GM12878 (cell line): ENCODE measurements around the gene PRRX1. TPM values are rescaled to one million over a fixed set of nuclear protein-coding genes. Genes with fewer than 3 reads are reported as not detected.

Experiments
- ATAC-seq: fragments of 200-7000 bp; cut with Tn5 transposase; 3 replicates; pipeline ENCODE4 v1.9.1; 2020; ENCODE audit warnings: mild to moderate bottlenecking, moderate library complexity
- BruUV-seq: library from RNA; stranded (reverse); fragments of 400-500 nt; replicated peaks from 2 replicates; lab custom pipeline; 2021; lab: Mats Ljungman, UMichigan
- CTCF ChIA-PET: fragments of 300-600 bp; sonication (Branson Sonifier 250); formaldehyde crosslinking; extraction: SDS; loops from one replicate; lab custom pipeline; 2021; ENCODE audit warnings: inconsistent platforms; lab: Yijun Ruan, JAX
- POLR2A ChIA-PET: fragments of 350-600 bp; formaldehyde crosslinking; extraction: SDS; loops from one replicate; lab custom pipeline; 2021; ENCODE audit warnings: inconsistent platforms; lab: Charles Lee
- RAD21 ChIA-PET: fragments of 300-600 bp; sonication (Branson Sonifier 250); formaldehyde crosslinking; loops from one replicate; lab custom pipeline; 2023; ENCODE audit warnings: antibody characterized with exemption; ENCODE audit not compliant: unreplicated experiment; lab: Charles Lee
- SMC1A ChIA-PET: fragments of 300-600 bp; sonication (Branson Sonifier 250); formaldehyde crosslinking; loops from one replicate; lab custom pipeline; 2023; ENCODE audit not compliant: unreplicated experiment, uncharacterized antibody; lab: Charles Lee
- DNase-seq: peaks from one replicate; pipeline ENCODE4 v3.0.0-alpha.2; 2011; ENCODE audit warnings: low read depth, low spot score
- FAIRE-seq: peaks from 3 replicates; lab custom pipeline; 2011; peaks lifted over from hg19 to GRCh38; lab: Jason Lieb, UNC
- H2AFZ ChIP-seq: 2 replicates; pipeline ENCODE4 v1.6.0; 2011; ENCODE audit warnings: low read depth, low read length, control low read depth; ENCODE audit not compliant: control insufficient read depth
- H3K27ac ChIP-seq: 2 replicates; pipeline ENCODE4 v1.5.1; 2011; ENCODE audit warnings: control low read depth; ENCODE audit not compliant: control insufficient read depth, insufficient read depth
- H3K27me3 ChIP-seq, 2 experiments: replicated peaks in 1 of 2; 2 replicates each; pipeline versions ENCODE4 v1.6.0 to v1.6.1; 2011; ENCODE audit warnings: low read length in 1 of 2; ENCODE audit not compliant: control insufficient read depth in 2 of 2, insufficient read depth in 2 of 2
- H3K36me3 ChIP-seq, 2 experiments: 2 replicates each; pipeline ENCODE4 v1.5.1; 2011; ENCODE audit warnings: low read length in 1 of 2; ENCODE audit not compliant: control insufficient read depth in 2 of 2, insufficient read depth in 2 of 2
- H3K4me1 ChIP-seq: 2 replicates; pipeline ENCODE4 v1.6.1; 2011; ENCODE audit warnings: mild to moderate bottlenecking, low read length, moderate library complexity, mixed read lengths; ENCODE audit not compliant: control insufficient read depth, insufficient read depth
- H3K4me2 ChIP-seq: 2 replicates; pipeline ENCODE4 v1.6.0; 2011; ENCODE audit warnings: control low read depth; ENCODE audit not compliant: control insufficient read depth, insufficient read depth
- H3K4me3 ChIP-seq: fragments of 200-600 bp; sonication (generic); 2 replicates; pipeline ENCODE4 v1.5.1; 2016
- H3K79me2 ChIP-seq: 2 replicates; pipeline ENCODE4 v1.6.0; 2011; ENCODE audit warnings: low read length; ENCODE audit not compliant: control insufficient read depth, insufficient read depth
- H3K9ac ChIP-seq: 2 replicates; pipeline ENCODE4 v1.8.0; 2011; ENCODE audit warnings: low read length, control low read depth, mixed read lengths; ENCODE audit not compliant: control insufficient read depth, insufficient read depth
- H3K9me3 ChIP-seq: replicated peaks from 3 replicates; pipeline ENCODE4 v1.5.1; 2011; ENCODE audit warnings: mild to moderate bottlenecking, low read length; ENCODE audit not compliant: control insufficient read depth, insufficient read depth
- H4K20me1 ChIP-seq: 2 replicates; pipeline ENCODE4 v1.6.0; 2011; ENCODE audit not compliant: control insufficient read depth, insufficient read depth
- ASH2L ChIP-seq: fragments of 300-600, 200-600 bp; sonication (generic); IDR thresholded peaks from 2 replicates; pipeline ENCODE4 v1.6.1; 2017; ENCODE audit warnings: low read depth, mild to moderate bottlenecking, borderline replicate concordance
- BACH1 ChIP-seq: fragments of 450-650 bp; IDR thresholded peaks from 2 replicates; pipeline ENCODE4 v1.6.1; 2017; ENCODE audit warnings: mild to moderate bottlenecking, borderline replicate concordance
- CREB1 ChIP-seq: IDR thresholded peaks from 2 replicates; pipeline ENCODE4 v1.6.1; 2012; ENCODE audit warnings: low read depth, mild to moderate bottlenecking, inconsistent platforms
- CREM ChIP-seq: IDR thresholded peaks from 2 replicates; pipeline ENCODE4 v1.6.1; 2014; ENCODE audit warnings: antibody characterized with exemption, low read depth
- FOXK2 ChIP-seq: fragments of 450-650 bp; IDR thresholded peaks from 2 replicates; pipeline ENCODE4 v1.6.1; 2017; ENCODE audit warnings: mild to moderate bottlenecking, moderate library complexity
- FOXM1 ChIP-seq: IDR thresholded peaks from 2 replicates; pipeline ENCODE4 v1.6.1; 2012; ENCODE audit warnings: low read depth, mild to moderate bottlenecking, inconsistent platforms, low read length, moderate library complexity
- KAT2A ChIP-seq: conservative IDR thresholded peaks from 2 replicates; pipeline ENCODE4 v1.6.1; 2011; ENCODE audit warnings: low read depth, low read length; ENCODE audit not compliant: control insufficient read depth
- NBN ChIP-seq: fragments of 450-650 bp; IDR thresholded peaks from 2 replicates; pipeline ENCODE4 v1.6.1; 2016
- POLR2AphosphoS5 ChIP-seq: IDR thresholded peaks from 2 replicates; pipeline ENCODE4 v1.6.1; 2011; ENCODE audit warnings: mild to moderate bottlenecking, low read length, inconsistent platforms
- RAD21 ChIP-seq: IDR thresholded peaks from 2 replicates; pipeline ENCODE4 v1.6.1; 2011; ENCODE audit warnings: mild to moderate bottlenecking, low read depth, low read length, moderate library complexity; ENCODE audit not compliant: insufficient read depth
- RUNX3 ChIP-seq: IDR thresholded peaks from 2 replicates; pipeline ENCODE4 v1.6.1; 2012; ENCODE audit warnings: low read length, inconsistent platforms
- SIX5 ChIP-seq: IDR thresholded peaks from 2 replicates; pipeline ENCODE4 v1.6.1; 2011; ENCODE audit warnings: mild to moderate bottlenecking, low read depth, low read length, moderate library complexity; ENCODE audit not compliant: severe bottlenecking
- SMAD5 ChIP-seq: IDR thresholded peaks from 2 replicates; pipeline ENCODE4 v1.6.1; 2016; ENCODE audit warnings: antibody characterized with exemption, low read depth
- SUZ12 ChIP-seq: fragments of 200-600 bp; sonication (generic); IDR thresholded peaks from one replicate; pipeline ENCODE4 v1.6.1; 2018; ENCODE audit warnings: antibody characterized with exemption, mild to moderate bottlenecking; ENCODE audit not compliant: unreplicated experiment
- YY1 ChIP-seq: IDR thresholded peaks from 2 replicates; pipeline ENCODE4 v1.6.1; 2011; ENCODE audit warnings: low read depth, mild to moderate bottlenecking, low read length
- ZNF24 ChIP-seq: fragments of 450-650 bp; IDR thresholded peaks from 2 replicates; pipeline ENCODE4 v1.6.1; 2017; ENCODE audit warnings: antibody characterized with exemption, mild to moderate bottlenecking
- ZNF274 ChIP-seq: IDR thresholded peaks from one replicate; pipeline ENCODE4 v1.8.0; 2011; ENCODE audit not compliant: insufficient read length, insufficient read depth
- ZNF384 ChIP-seq: IDR thresholded peaks from 2 replicates; pipeline ENCODE4 v1.6.1; 2012; ENCODE audit warnings: low read depth, mild to moderate bottlenecking, low read length, improper control_type of control experiment, borderline replicate concordance
- WGBS: methylation state at CpG from one replicate; pipeline ENCODE4 v1.1.6; 2016; ENCODE audit warnings: low lambda C conversion rate; ENCODE audit not compliant: insufficient replicate concordance, insufficient coverage; ENCODE audit errors: missing lambda C conversion rate; 5-methylcytosine and 5-hydroxymethylcytosine counted together
- in situ Hi-C: fragments of 300-500 bp; cut with MboI; formaldehyde crosslinking; loops from 9 replicates; pipeline ENCODE4 v1.14.3; 2018; ENCODE audit warnings: mixed read lengths
- intact Hi-C: fragments of 100-400 bp; cut with micrococcal nuclease; formaldehyde crosslinking; loops from one replicate; pipeline ENCODE4 v1.14.2; 2022; ENCODE audit not compliant: unreplicated experiment
- polyA plus RNA-seq, 11 experiments: library from polyadenylated mRNA; depleted of rRNA in 4 of 11; unstranded in 6 of 11; stranded (reverse) in 5 of 11; fragments of >200 nt; fragmentation: Nextera tagmentation in 4 of 11; fragmentation: Illumina TruSeq in 1 of 11; extraction: Ambion mirVana in 4 of 11; extraction: Trizol in 1 of 11; gene quantifications; 1 replicate in 1 of 11; 2 replicates in 10 of 11; pipeline versions ENCODE4 v1.2.1 to v1.2.3, GENCODE V29; 2011 to 2016; ENCODE audit warnings: inconsistent platforms in 2 of 11, missing spikeins in 2 of 11, low read depth in 1 of 11
- total RNA-seq, 4 experiments: library from RNA; depleted of rRNA in 3 of 4; stranded (reverse); fragments of >200 nt in 3 of 4; fragmentation: Illumina TruSeq in 1 of 4; extraction: Trizol in 1 of 4; gene quantifications; 2 replicates each; pipeline versions ENCODE4 v1.2.1 to v1.2.3, GENCODE V29; 2013 to 2021
- TF ChIP-seq, protein P1 (sequence below): fragments of 150-350 bp; IDR thresholded peaks from 2 replicates; pipeline ENCODE4 v1.6.1; 2014; ENCODE audit warnings: mild to moderate bottlenecking, low read depth, low read length
- TF ChIP-seq, protein P2 (sequence below): fragments of 450-650 bp; IDR thresholded peaks from 2 replicates; pipeline ENCODE4 v1.6.1; 2016; ENCODE audit warnings: mild to moderate bottlenecking

The PRRX1 gene
- total and polyA plus RNA-seq, 10 of the 15 experiments (the other 5 are each of a cell fraction or from before 2014, with no cell fraction given) = 0.42 to 64.6 (median 1.5) TPM

DNA sequence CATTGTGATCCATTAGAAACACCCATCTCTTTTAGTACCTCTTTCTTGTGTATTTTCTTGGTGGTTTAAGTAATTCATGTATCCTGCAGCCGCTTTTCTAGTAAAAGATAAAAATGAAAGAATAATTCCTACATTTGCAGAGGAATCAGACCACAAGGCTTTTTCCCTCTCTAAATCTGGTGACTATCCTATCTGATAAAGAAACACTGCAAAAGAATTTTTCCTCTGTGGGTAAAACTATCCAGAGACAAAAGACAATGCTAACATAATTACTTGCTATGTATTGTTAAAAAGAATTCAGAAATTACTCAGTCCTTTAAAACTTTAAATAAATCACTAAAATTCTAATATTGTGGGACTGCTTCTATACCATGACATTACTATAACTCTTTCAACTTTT lies 51.0 kb downstream of the PRRX1 start:
- DNase-seq (no peak), ATAC-seq (no peak), FAIRE-seq (no peak)
- TF ChIP-seq FOXK2 (no peak), BACH1 (no peak), ZNF384 (no peak), ASH2L (no peak), SUZ12 (no peak), POLR2AphosphoS5 (no peak), CREM (no peak), KAT2A (no peak), FOXM1 (no peak), ZNF274 (no peak), SIX5 (no peak), RAD21 (no peak), SMAD5 (no peak), YY1 (no peak), ZNF24 (no peak), NBN (no peak), CREB1 (no peak), RUNX3 (no peak)
- TF ChIP-seq, protein P1, sequence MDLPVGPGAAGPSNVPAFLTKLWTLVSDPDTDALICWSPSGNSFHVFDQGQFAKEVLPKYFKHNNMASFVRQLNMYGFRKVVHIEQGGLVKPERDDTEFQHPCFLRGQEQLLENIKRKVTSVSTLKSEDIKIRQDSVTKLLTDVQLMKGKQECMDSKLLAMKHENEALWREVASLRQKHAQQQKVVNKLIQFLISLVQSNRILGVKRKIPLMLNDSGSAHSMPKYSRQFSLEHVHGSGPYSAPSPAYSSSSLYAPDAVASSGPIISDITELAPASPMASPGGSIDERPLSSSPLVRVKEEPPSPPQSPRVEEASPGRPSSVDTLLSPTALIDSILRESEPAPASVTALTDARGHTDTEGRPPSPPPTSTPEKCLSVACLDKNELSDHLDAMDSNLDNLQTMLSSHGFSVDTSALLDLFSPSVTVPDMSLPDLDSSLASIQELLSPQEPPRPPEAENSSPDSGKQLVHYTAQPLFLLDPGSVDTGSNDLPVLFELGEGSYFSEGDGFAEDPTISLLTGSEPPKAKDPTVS = no peak
- TF ChIP-seq, protein P2, sequence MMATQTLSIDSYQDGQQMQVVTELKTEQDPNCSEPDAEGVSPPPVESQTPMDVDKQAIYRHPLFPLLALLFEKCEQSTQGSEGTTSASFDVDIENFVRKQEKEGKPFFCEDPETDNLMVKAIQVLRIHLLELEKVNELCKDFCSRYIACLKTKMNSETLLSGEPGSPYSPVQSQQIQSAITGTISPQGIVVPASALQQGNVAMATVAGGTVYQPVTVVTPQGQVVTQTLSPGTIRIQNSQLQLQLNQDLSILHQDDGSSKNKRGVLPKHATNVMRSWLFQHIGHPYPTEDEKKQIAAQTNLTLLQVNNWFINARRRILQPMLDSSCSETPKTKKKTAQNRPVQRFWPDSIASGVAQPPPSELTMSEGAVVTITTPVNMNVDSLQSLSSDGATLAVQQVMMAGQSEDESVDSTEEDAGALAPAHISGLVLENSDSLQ = no peak
- in situ Hi-C loops = no loop called here
- no peak overlapping the region for H3K4me2 ChIP-seq
- ChIA-PET RAD21 (no interaction called here), POLR2A (no interaction called here), SMC1A (no interaction called here), CTCF (interaction anchor here (1.4 to 7.0 kb wide), 2 partner anchors 13 to 26 kb away, joined by 5 to 53 read pairs; no protein-coding TSS in a partner anchor)
- H3K9ac ChIP-seq = no peak overlapping the region
- H3K27ac ChIP-seq = no peak overlapping the region
- WGBS = 0% methylated on average over 1 of the region's 1 CpG
- 0 out of 4 replicates have a peak, but pooled peaks cover 0 to 2% of the 10 kb centered on the region in 2 experiments for H3K27me3 ChIP-seq
- H3K4me3 ChIP-seq = no peak overlapping the region
- H3K36me3 ChIP-seq = no peaks in the 10 kb centered on the region
- BruUV-seq = no TSS peak
- no peaks in the 10 kb centered on the region for H3K4me1 ChIP-seq
- no peaks in the 10 kb centered on the region for H3K9me3 ChIP-seq
- H3K79me2 ChIP-seq = no peaks in the 10 kb centered on the region
- intact Hi-C loops = no loop called here
- H2AFZ ChIP-seq = no peak overlapping the region
- H4K20me1 ChIP-seq = no peaks in the 10 kb centered on the region
